ENCODE data around the gene NEURL2.
"Not testable (repeated sequence)": the region's sequence is repeated elsewhere in the genome, so short reads cannot be mapped to it uniquely, and the experiment has no call there.

NEURL2 gene, protein sequence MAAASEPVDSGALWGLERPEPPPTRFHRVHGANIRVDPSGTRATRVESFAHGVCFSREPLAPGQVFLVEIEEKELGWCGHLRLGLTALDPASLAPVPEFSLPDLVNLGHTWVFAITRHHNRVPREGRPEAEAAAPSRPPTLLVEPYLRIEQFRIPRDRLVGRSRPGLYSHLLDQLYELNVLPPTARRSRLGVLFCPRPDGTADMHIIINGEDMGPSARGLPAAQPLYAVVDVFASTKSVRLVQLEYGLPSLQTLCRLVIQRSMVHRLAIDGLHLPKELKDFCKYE

DNA sequence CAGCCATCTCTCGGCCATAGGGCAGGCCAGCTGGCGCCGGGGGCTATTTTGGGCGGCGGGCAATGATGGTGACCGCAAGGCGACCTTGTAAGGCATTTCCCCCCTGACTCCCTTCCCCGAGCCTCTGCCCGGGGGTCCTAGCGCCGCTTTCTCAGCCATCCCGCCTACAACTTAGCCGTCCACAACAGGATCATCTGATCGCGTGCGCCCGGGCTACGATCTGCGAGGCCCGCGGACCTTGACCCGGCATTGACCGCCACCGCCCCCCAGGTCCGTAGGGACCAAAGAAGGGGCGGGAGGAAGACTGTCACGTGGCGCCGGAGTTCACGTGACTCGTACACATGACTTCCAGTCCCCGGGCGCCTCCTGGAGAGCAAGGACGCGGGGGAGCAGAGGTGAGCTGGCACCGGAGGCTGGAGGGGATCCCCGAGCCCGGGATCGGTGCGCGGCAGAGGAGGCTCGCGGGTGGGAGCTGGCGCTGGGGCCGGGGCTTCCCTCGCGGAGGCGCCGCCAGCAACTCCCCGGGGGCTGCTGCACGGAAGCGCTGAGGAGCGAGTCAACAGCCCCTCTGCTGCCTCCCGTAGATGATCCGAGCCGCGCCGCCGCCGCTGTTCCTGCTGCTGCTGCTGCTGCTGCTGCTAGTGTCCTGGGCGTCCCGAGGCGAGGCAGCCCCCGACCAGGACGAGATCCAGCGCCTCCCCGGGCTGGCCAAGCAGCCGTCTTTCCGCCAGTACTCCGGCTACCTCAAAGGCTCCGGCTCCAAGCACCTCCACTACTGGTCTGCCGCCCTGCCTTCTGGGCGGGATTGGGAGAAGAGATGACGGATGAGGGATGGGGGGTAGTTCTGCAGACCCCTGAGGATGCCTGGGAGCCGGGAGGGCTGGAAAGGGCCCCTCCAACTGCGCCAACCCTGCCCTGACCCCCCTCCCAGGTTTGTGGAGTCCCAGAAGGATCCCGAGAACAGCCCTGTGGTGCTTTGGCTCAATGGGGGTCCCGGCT lies at the start of gene NEURL2, which contains the start of gene CTSA:
NEURL2 (minus strand) TSS at position 224 of the 999 bp plus-strand sequence; CDS start at position 7, 217 bp downstream.
CTSA (plus strand) TSS at position 351 of the 999 bp plus-strand sequence; CDS start at position 585, 234 bp downstream.
- peak; percentile 70 to 82 for DNase-seq (ENCODE audit: extremely low read depth in 1 of 2, low read depth in 1 of 2)

DNA sequence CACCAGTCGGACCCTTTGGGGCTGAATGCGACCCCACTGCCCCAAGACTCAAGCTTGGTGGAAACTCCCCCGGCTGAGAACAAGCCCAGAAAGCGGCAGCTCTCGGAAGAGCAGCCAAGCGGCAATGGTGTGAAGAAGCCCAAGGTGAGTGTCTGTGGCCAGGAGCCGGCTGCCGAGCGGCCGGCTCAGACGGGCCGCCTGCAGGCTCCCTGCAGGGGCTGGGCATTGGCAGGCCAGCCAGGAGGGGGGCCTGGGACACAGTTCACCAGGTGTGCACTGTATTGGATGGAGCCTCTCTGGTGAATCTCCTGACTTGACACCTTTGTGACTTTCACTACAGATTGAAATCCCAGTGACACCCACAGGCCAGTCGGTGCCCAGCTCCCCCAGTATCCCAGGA lies 49.5 kb upstream of the NEURL2 start:
- DNase-seq (ENCODE audit: extremely low read depth in 1 of 2, low read depth in 1 of 2), result no peak

DNA sequence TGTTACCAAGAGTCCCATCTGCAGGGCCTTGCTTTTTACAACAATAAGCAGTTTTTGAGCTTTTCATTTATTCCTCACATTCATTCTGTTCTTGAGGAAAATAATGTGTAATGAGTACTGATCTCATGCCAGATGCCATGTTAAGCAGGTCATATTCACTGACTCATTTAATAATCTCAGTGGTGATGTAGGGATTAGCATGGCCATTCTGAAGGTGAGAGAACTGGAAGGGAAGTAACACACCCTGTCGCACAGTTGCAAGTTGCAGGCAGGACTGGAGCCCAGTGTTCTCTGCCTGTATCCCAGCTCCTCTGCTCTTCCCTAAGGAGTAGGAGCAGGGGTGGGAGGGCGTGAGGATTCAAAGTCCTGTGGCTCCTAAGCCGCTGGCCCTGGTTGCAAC lies 49.0 kb upstream of the NEURL2 start:
- DNase-seq (ENCODE audit: extremely low read depth in 1 of 2, low read depth in 1 of 2), result no peak

GRCh38 chr20:45938727-45939438 lies 47.9 kb upstream of the NEURL2 start:
- DNase-seq (ENCODE audit: extremely low read depth in 1 of 2, low read depth in 1 of 2), result no peak

GRCh38 chr20:45937765-45938164 lies 46.8 kb upstream of the NEURL2 start:
- DNase-seq (ENCODE audit: extremely low read depth in 1 of 2, low read depth in 1 of 2), result no peak

- DNase-seq (ENCODE audit: extremely low read depth in 1 of 2, low read depth in 1 of 2), result no peak
Measured at GRCh38 chr20:45935416-45936046, 44.5 kb upstream of the NEURL2 start.

- DNase-seq (ENCODE audit: extremely low read depth in 1 of 2, low read depth in 1 of 2), result peak; percentile 96
Measured at GRCh38 chr20:45934586-45935415, 43.8 kb upstream of the NEURL2 start, which contains the start of gene PCIF1. Gene PCIF1, plus strand, starts transcription at chr20:45934683. Its CDS starts 4,317 bp downstream, at chr20:45939000.

- DNase-seq (ENCODE audit: extremely low read depth in 1 of 2, low read depth in 1 of 2), result peak; percentile 22 to 41
Measured at GRCh38 chr20:45934046-45934585, 43.1 kb upstream of the NEURL2 start.

- DNase-seq (ENCODE audit: extremely low read depth in 1 of 2, low read depth in 1 of 2), result peak in 1 of 2 donors; percentile 60
Measured at GRCh38 chr20:45933266-45934045, 42.4 kb upstream of the NEURL2 start.

DNA sequence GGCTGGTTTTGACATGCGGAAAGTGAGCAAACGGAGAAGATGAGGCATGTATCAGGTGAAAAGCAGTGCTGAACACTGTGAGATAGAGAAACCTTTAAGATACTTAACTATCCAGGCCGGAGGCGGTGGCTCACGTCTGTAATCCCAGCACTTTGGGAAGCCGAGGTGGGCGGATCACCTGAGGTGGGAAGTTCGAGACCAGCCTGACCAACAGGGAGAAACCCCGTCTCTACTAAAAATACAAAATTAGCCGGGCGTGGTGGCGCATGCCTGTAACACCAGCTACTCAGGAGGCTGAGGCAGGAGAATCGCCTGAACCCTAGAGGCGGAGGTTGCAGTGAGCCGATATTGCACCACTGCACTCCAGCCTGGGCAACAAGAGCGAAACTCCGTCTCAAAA lies 40.7 kb upstream of the NEURL2 start:
- DNase-seq (ENCODE audit: extremely low read depth in 1 of 2, low read depth in 1 of 2), result not testable (repeated sequence)

- no peak for DNase-seq (ENCODE audit: extremely low read depth in 1 of 2, low read depth in 1 of 2)
Measured at GRCh38 chr20:45927071-45927878, 36.3 kb upstream of the NEURL2 start.

- no peak for DNase-seq (ENCODE audit: extremely low read depth in 1 of 2, low read depth in 1 of 2)
Measured at GRCh38 chr20:45926731-45927070, 35.7 kb upstream of the NEURL2 start.

- no peak for DNase-seq (ENCODE audit: extremely low read depth in 1 of 2, low read depth in 1 of 2)
Measured at GRCh38 chr20:45925821-45926506, 35.0 kb upstream of the NEURL2 start.

DNA sequence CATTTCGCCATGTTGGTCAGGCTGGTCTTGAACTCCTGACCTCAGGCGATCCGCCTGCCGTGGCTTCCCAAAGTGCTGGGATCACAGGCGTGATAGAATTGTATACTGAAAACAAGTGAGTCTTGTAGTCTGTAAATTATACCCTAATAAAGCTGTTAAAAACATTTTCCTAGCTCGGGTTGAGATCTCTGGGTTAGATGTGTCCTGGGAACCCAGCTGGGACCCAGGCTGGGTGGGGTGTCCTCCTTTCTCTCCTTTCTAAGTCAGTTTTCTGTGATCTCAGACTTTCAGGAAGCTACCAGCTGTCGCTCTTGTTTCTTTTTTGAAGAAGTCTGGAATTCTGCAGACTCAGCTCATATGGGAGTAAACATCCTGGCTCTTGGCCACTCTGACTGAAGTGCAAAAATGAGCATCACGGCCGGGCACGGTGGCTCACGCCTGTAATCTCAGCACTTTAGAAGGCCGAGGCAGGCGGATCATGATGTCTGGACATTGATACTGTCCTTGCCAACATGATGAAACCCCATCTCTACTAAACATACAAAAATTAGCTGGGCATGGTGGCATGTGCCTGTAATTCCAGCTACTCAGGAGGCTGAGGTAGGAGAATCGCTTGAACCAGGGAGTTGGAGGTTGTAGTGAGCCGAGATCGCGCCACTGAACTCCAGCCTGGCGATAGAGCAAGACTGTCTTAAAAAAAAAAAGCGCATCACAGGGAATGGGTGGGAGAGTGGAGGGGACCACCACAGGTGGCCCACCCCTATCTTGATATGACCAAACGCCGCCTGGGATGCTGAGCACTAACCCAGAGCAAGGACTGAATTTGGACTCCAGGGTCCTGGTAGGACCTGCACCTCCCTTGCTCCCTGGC lies 33.6 kb upstream of the NEURL2 start:
- no peak for DNase-seq (ENCODE audit: extremely low read depth in 1 of 2, low read depth in 1 of 2)

GRCh38 chr20:45921337-45922189 lies 30.6 kb upstream of the NEURL2 start:
- DNase-seq (ENCODE audit: extremely low read depth in 1 of 2, low read depth in 1 of 2), result no peak
